H1 (cell line): ENCODE measurements around the gene EEIG1. TPM values are rescaled to one million over a fixed set of nuclear protein-coding genes. Genes with fewer than 3 reads are reported as not detected.

ENCODE experiments used
- CTCF ChIA-PET: fragments of 300-600 bp; sonication (Branson Sonifier 250); formaldehyde crosslinking; loops from one replicate; lab custom pipeline; 2021; ENCODE audit not compliant: partially characterized antibody; lab: Charles Lee
- POLR2A ChIA-PET: fragments of 300-600 bp; sonication (Branson Sonifier 250); formaldehyde crosslinking; loops from one replicate; lab custom pipeline; 2021; ENCODE audit warnings: inconsistent platforms; ENCODE audit not compliant: partially characterized antibody; lab: Charles Lee
- DNase-seq, 2 experiments: peaks; one replicate each; pipeline versions ENCODE4 v3.0.0 to v3.0.0-alpha.2; 2010 to 2022; ENCODE audit warnings: low spot score in 2 of 2, low read depth in 1 of 2, mixed read lengths in 1 of 2
- FAIRE-seq: peaks from 2 replicates; lab custom pipeline; 2011; peaks lifted over from hg19 to GRCh38; lab: Jason Lieb, UNC
- H2AFZ ChIP-seq: 2 replicates; pipeline ENCODE4 v1.8.1; 2012; ENCODE audit warnings: low read length, inconsistent platforms
- H2AK5ac ChIP-seq: 2 replicates; pipeline ENCODE4 v1.6.1; 2013; ENCODE audit warnings: low read depth, low read length
- H2BK120ac ChIP-seq: replicated peaks from 2 replicates; pipeline ENCODE3; 2013; ENCODE audit warnings: low read depth, low read length, inconsistent platforms
- H2BK12ac ChIP-seq: 2 replicates; pipeline ENCODE4 v1.6.1; 2013; ENCODE audit warnings: low read depth, low read length
- H2BK15ac ChIP-seq: 2 replicates; pipeline ENCODE4 v1.6.1; 2013; ENCODE audit warnings: low read length
- H2BK20ac ChIP-seq: 2 replicates; pipeline ENCODE4 v1.6.1; 2013; ENCODE audit warnings: low read length
- H2BK5ac ChIP-seq: 2 replicates; pipeline ENCODE4 v1.6.1; 2013; ENCODE audit warnings: low read depth, low read length
- H3K14ac ChIP-seq: 2 replicates; pipeline ENCODE4 v1.6.1; 2013; ENCODE audit warnings: inconsistent platforms; ENCODE audit not compliant: insufficient read length
- H3K18ac ChIP-seq: 2 replicates; pipeline ENCODE4 v1.6.1; 2013; ENCODE audit warnings: low read length; ENCODE audit errors: extremely low read depth
- H3K23ac ChIP-seq: 2 replicates; pipeline ENCODE4 v1.6.1; 2013; ENCODE audit warnings: inconsistent platforms; ENCODE audit not compliant: insufficient read length
- H3K23me2 ChIP-seq: 2 replicates; pipeline ENCODE4 v1.6.1; 2013; ENCODE audit warnings: low read depth, low read length
- H3K27ac ChIP-seq: 2 replicates; pipeline ENCODE4 v1.6.1; 2011; ENCODE audit warnings: low read depth, low read length, inconsistent platforms
- H3K27me3 ChIP-seq, 4 experiments: replicated peaks in 1 of 4; 1 replicate in 1 of 4; 2 replicates in 3 of 4; pipeline versions ENCODE4 v1.6.1 to v1.8.1; 2011 to 2013; ENCODE audit warnings: low read length in 3 of 4, mild to moderate bottlenecking in 3 of 4, inconsistent platforms in 2 of 4, mixed read lengths in 2 of 4, moderate library complexity in 1 of 4; ENCODE audit not compliant: control insufficient read depth in 3 of 4, insufficient read depth in 3 of 4; ENCODE audit errors: extremely low read depth in 1 of 4
- H3K36me3 ChIP-seq, 4 experiments: 2 replicates each; pipeline versions ENCODE4 v1.6.1 to v1.8.1; 2011 to 2013; ENCODE audit warnings: mild to moderate bottlenecking in 4 of 4, low read length in 3 of 4, moderate library complexity in 2 of 4, control low read depth in 1 of 4, inconsistent platforms in 1 of 4; ENCODE audit not compliant: insufficient read depth in 4 of 4, control insufficient read depth in 2 of 4
- H3K4ac ChIP-seq: replicated peaks from 2 replicates; pipeline ENCODE3; 2013; ENCODE audit warnings: low read length, low read depth, mixed read lengths, inconsistent platforms; ENCODE audit not compliant: insufficient read length
- H3K4me1 ChIP-seq, 4 experiments: replicated peaks in 1 of 4; 1 replicate in 1 of 4; 2 replicates in 3 of 4; pipeline versions ENCODE4 v1.6.1 to v1.8.1; 2011 to 2013; ENCODE audit warnings: low read length in 3 of 4, inconsistent platforms in 2 of 4, mixed read lengths in 1 of 4; ENCODE audit not compliant: insufficient read depth in 4 of 4, control insufficient read depth in 3 of 4
- H3K4me2 ChIP-seq, 2 experiments: 2 replicates each; pipeline versions ENCODE4 v1.6.1 to v1.8.1; 2011 to 2013; ENCODE audit warnings: low read depth in 2 of 2, low read length in 2 of 2, control low read depth in 1 of 2, inconsistent platforms in 1 of 2, mild to moderate bottlenecking in 1 of 2; ENCODE audit not compliant: insufficient read depth in 1 of 2
- H3K4me3 ChIP-seq, 4 experiments: fragments of 200-600, 300-600 bp in 1 of 4; sonication (generic), shearing (Covaris generic), sonication (Bioruptor Twin) in 1 of 4; 2 replicates each; pipeline versions ENCODE4 v1.5.1 to v1.8.1; 2011 to 2016; ENCODE audit warnings: low read length in 4 of 4, low read depth in 3 of 4, control low read depth in 2 of 4, inconsistent platforms in 2 of 4, mild to moderate bottlenecking in 2 of 4, mixed read lengths in 1 of 4, moderate library complexity in 1 of 4; ENCODE audit not compliant: insufficient read depth in 2 of 4; ENCODE audit errors: extremely low read depth in 1 of 4
- H3K56ac ChIP-seq: replicated peaks from 2 replicates; pipeline ENCODE3; 2013; ENCODE audit warnings: low read depth, mild to moderate bottlenecking, mixed read lengths, low read length, inconsistent platforms; ENCODE audit not compliant: insufficient read length
- H3K79me1 ChIP-seq: 2 replicates; pipeline ENCODE4 v1.6.1; 2013; ENCODE audit warnings: low read depth, low read length, control low read depth
- H3K79me2 ChIP-seq, 2 experiments: 2 replicates each; pipeline versions ENCODE4 v1.6.1 to v1.8.1; 2012 to 2013; ENCODE audit warnings: low read length in 2 of 2, mild to moderate bottlenecking in 2 of 2, inconsistent platforms in 1 of 2; ENCODE audit not compliant: insufficient read depth in 2 of 2, control insufficient read depth in 1 of 2
- H3K9ac ChIP-seq, 4 experiments: replicated peaks in 1 of 4; 1 replicate in 1 of 4; 2 replicates in 3 of 4; pipeline versions ENCODE4 v1.6.1 to v1.8.1; 2011 to 2013; ENCODE audit warnings: low read depth in 3 of 4, low read length in 3 of 4, control low read depth in 2 of 4, mild to moderate bottlenecking in 2 of 4, moderate library complexity in 2 of 4, inconsistent platforms in 1 of 4; ENCODE audit errors: extremely low read depth in 1 of 4
- H3K9me3 ChIP-seq, 2 experiments: 2 replicates each; pipeline versions ENCODE4 v1.6.1 to v1.8.1; 2012 to 2013; ENCODE audit warnings: mild to moderate bottlenecking in 2 of 2, moderate library complexity in 2 of 2, control low read depth in 1 of 2, inconsistent platforms in 1 of 2, low read depth in 1 of 2, low read length in 1 of 2, mixed read lengths in 1 of 2; ENCODE audit not compliant: insufficient read depth in 2 of 2
- H4K20me1 ChIP-seq, 2 experiments: replicated peaks in 1 of 2; 2 replicates each; pipeline versions ENCODE3 to v1.8.1; 2011 to 2013; ENCODE audit warnings: inconsistent platforms in 2 of 2, low read length in 2 of 2, mild to moderate bottlenecking in 1 of 2; ENCODE audit not compliant: insufficient read depth in 2 of 2, control insufficient read depth in 1 of 2
- H4K5ac ChIP-seq: 2 replicates; pipeline ENCODE4 v1.6.1; 2013; ENCODE audit warnings: low read length, low read depth, mixed read lengths, inconsistent platforms; ENCODE audit not compliant: insufficient read length
- H4K8ac ChIP-seq: 2 replicates; pipeline ENCODE4 v1.8.0; 2013; ENCODE audit warnings: mild to moderate bottlenecking, moderate library complexity, low read length, inconsistent platforms; ENCODE audit not compliant: insufficient read depth; ENCODE audit errors: extremely low read depth
- H4K91ac ChIP-seq: replicated peaks from 2 replicates; pipeline ENCODE3; 2013; ENCODE audit warnings: low read length, mixed read lengths, inconsistent platforms; ENCODE audit not compliant: insufficient read length
- EGR1 ChIP-seq: IDR thresholded peaks from 2 replicates; pipeline ENCODE4 v1.6.1; 2011; ENCODE audit warnings: low read depth, low read length, borderline replicate concordance
- WGBS, 2 experiments: shearing (Covaris generic) in 1 of 2; methylation state at CpG; one replicate each; pipeline versions ENCODE4 v1.1.6 to v1.1.7; 2013 to 2015; ENCODE audit warnings: low lambda C conversion rate in 2 of 2, mixed read lengths in 2 of 2, inconsistent platforms in 1 of 2, low coverage in 1 of 2, missing lambda C conversion rate in 1 of 2; ENCODE audit not compliant: insufficient replicate concordance in 2 of 2, insufficient coverage in 1 of 2, insufficient read length in 1 of 2; ENCODE audit errors: extremely low coverage in 1 of 2, missing lambda C conversion rate in 1 of 2; 5-methylcytosine and 5-hydroxymethylcytosine counted together
- polyA plus RNA-seq, 7 experiments: library from polyadenylated mRNA; depleted of rRNA in 3 of 7; stranded (reverse) in 5 of 7; unstranded in 2 of 7; fragments of >200 nt in 5 of 7; fragments of 200-250 nt in 2 of 7; gene quantifications; 1 replicate in 5 of 7; 2 replicates in 1 of 7; 4 replicates in 1 of 7; pipeline versions ENCODE4 v1.2.1 to v1.2.3, GENCODE V29; 2011 to 2013; ENCODE audit warnings: missing spikeins in 2 of 7, mixed read lengths in 2 of 7
- total RNA-seq: library from RNA; stranded (reverse); fragmentation: NEBNext Ultra II Directional; extraction: Animal tissue kit (Norgen Biotek cat#: 25700); gene quantifications from 2 replicates; pipeline ENCODE4 v1.2.1, GENCODE V29; 2021

EEIG1 gene
- total and polyA plus RNA-seq, 2 of the 8 experiments (the other 6 are each of a cell fraction or from before 2014, with no cell fraction given), result 29.8 to 50.8 TPM

GRCh38 chr9:127963041-127963358, 17.8 kb downstream of the EEIG1 start:
- Histone ChIP-seq H3K79me2 (peaks cover 0 to 98% of the 10 kb centered on the region in 2 experiments; a peak in 2 of 4 replicates), H3K23ac (no peak overlapping the region), H3K36me3 (no peaks in the 10 kb centered on the region), H4K5ac (no peak overlapping the region), H3K56ac (no peak overlapping the region), H2AFZ (no peak overlapping the region), H3K79me1 (peaks cover 26% of the 10 kb centered on the region), H4K20me1 (peaks cover 16 to 34% of the 10 kb centered on the region in 2 experiments), H3K9me3 (no peaks in the 10 kb centered on the region), H2BK20ac (no peak overlapping the region), H3K27ac (no peak overlapping the region), H3K23me2 (no peaks in the 10 kb centered on the region), H2BK120ac (no peak overlapping the region), H4K91ac (no peak overlapping the region), H3K4me2 (no peak overlapping the region), H3K9ac (no peak overlapping the region), H3K4ac (no peak overlapping the region), H3K18ac (no peak overlapping the region), H3K14ac (no peak overlapping the region), H2BK5ac (no peak overlapping the region; the same call in 1 of the 2 replicates), H2AK5ac (no peak overlapping the region), H3K27me3 (no peaks in the 10 kb centered on the region), H3K4me1 (peaks cover 0 to 47% (median 13%) of the 10 kb centered on the region in 4 experiments; a peak in 5 of 7 replicates), H2BK12ac (no peak overlapping the region), H3K4me3 (no peak overlapping the region), H4K8ac (no peak overlapping the region), H2BK15ac (no peak overlapping the region)
- WGBS, 2 experiments, result 92% methylated on average over 3 of the region's 3 CpGs; no CpG with 5 or more reads in 1 of the 2 experiments
- TF ChIP-seq EGR1, result no peak
- DNase-seq, result no peak
- ChIA-PET POLR2A (interaction anchor here (0.7 to 2.3 kb wide), 4 partner anchors 9 to 137 kb away, joined by 3 to 7 read pairs (median 5); no protein-coding TSS in a partner anchor), CTCF (interaction anchor here (1.0 to 35.5 kb wide), 7 partner anchors 8 to 95 kb away, joined by 3 to 825 read pairs (median 5); no protein-coding TSS in a partner anchor)
- no peak for FAIRE-seq
